Loucy (cell line): ENCODE measurements around the gene FOXP1.

ENCODE experiments used
- EZH2phosphoT487 ChIP-seq: fragments of 200-600 bp; IDR thresholded peaks from 2 replicates; pipeline ENCODE4 v1.6.1; 2018; ENCODE audit warnings: antibody characterized with exemption, mild to moderate bottlenecking, moderate library complexity, borderline replicate concordance
- TF ChIP-seq, protein P1 (sequence below): fragments of 200-600 bp; sonication (generic); conservative IDR thresholded peaks from 2 replicates; pipeline ENCODE4 v1.5.1; 2014; ENCODE audit warnings: mild to moderate bottlenecking, antibody characterized with exemption, low read length

DNA sequence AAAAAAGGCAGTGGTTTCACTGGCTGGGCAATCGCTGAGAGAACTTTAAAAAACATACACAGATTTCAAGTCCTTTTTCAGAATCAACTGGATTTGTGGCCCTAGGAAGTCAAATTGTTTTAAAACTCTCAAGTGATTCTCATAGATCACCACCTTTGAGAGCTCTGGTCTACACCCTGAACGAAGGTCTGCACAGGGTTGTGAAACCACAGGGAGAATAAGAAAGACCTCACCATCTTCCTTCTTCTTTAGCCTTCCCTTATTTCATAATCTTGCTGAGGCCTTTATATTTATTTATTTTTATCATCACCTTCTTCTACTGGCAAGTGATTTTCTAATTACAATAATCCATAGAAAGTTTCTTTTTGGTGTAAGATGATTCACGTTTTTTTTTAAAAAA is 58.1 kb downstream of the FOXP1 start:
- TF ChIP-seq, protein P1, sequence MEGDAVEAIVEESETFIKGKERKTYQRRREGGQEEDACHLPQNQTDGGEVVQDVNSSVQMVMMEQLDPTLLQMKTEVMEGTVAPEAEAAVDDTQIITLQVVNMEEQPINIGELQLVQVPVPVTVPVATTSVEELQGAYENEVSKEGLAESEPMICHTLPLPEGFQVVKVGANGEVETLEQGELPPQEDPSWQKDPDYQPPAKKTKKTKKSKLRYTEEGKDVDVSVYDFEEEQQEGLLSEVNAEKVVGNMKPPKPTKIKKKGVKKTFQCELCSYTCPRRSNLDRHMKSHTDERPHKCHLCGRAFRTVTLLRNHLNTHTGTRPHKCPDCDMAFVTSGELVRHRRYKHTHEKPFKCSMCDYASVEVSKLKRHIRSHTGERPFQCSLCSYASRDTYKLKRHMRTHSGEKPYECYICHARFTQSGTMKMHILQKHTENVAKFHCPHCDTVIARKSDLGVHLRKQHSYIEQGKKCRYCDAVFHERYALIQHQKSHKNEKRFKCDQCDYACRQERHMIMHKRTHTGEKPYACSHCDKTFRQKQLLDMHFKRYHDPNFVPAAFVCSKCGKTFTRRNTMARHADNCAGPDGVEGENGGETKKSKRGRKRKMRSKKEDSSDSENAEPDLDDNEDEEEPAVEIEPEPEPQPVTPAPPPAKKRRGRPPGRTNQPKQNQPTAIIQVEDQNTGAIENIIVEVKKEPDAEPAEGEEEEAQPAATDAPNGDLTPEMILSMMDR, result no peak
- TF ChIP-seq EZH2phosphoT487, result no peak
